RCC 7860 (cell line): Measurements from ENCODE around the gene FRMD4A.
A peak's percentile ranks its signal among the peaks of the same experiment; 100 is the strongest.
"Not testable (repeated sequence)": the region's sequence is repeated elsewhere in the genome, so short reads cannot be mapped to it uniquely, and the experiment has no call there.

Experiments used
- DNase-seq: peaks from one replicate; pipeline ENCODE4 v3.0.0-alpha.2; 2015; ENCODE audit warnings: low spot score
- FAIRE-seq: peaks from 2 replicates; lab custom pipeline; 2012; peaks lifted over from hg19 to GRCh38; lab: Jason Lieb, UNC

Gene FRMD4A

DNA sequence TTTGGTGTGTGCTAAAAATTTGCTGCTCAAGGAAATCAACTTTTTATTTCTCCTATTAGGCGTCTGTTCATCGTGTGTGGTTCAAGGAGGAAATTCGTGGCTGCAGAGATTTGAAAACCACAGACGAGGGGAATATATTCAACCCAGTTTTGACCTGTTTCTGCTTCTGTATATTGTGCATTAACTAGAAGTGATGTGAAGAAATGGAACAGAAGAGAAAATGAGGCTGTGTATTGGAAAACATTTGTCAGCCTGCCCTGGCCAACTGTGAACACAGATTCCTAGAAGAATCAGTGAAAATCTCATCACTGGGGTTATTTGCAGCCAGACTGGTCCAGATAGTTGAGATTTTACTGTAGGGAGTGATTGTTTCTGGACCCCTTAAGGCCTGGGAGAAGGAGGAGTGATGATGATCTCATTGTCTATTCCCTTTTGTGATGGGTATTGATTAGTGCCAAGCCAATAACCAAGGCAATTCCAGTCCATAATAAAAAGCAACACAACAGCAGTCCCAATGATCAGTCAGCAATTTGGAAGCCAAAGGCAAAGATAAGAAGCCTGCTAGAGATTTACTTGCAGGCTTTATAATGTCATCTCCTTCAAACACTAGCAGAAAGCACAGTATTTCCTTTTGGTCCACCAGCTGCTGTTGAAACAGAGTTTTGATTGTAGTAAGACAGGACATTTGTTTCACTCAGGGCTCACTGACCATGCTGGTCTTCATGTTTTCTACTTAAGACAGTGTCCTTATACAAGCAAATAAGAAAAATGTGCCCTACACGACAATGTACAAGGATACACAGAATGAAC lies 404.5 kb downstream of the FRMD4A start:
- DNase-seq (no peak), FAIRE-seq (no peak)

DNA sequence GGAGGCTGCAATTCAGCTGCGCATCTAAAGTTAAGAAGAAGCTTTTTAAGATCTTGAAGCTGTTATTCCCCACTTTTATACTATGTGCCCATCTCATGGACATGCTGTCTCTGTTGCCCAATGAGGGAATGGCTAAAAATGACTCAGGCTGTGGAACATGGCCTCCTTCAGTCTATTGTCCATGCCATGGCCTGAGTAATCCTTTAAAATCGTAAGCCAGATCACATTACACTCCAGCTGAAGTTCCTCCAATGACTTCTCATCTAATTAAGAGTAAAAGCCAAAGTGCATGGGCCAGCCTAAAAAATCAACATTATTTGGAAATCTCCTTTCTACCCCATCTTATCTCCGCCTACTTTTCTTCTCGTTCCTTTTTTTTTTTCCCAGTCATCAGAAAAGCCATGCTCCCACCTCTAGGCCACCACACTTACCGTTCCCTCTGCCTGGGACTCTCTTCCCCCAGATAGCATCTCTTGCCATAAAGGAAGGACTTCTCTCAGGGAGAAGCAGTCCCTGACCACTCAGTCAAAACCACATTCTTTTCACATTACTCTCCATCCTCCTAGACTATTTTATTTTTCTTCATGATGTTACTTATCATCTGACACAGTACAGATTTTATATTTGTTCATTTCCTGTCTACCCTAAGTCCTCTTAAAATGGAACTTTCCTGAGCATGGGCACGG lies 406.5 kb downstream of the FRMD4A start:
- peak; percentile 93 for DNase-seq
- peak; percentile 94 for FAIRE-seq

DNA sequence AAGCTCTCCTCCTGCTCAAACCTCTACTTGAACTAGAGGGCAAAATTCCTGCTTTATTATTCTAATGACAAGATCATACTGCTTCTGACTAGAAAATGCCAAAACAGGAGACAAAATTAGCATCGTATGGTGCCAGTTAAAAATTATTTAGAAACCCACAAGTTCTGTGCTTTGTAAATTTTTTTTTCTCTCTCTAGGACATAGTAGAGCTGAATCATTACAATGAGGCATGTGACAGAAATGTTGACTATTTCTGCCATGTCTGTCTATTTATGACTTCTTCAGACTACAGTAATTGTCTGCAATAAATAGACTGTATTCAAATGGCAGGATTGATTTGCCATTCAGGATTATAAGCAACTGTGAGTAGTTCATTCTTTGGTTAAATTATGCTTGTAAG lies 408.1 kb downstream of the FRMD4A start:
- peak; percentile 62 for DNase-seq
- peak; percentile 66 for FAIRE-seq

DNA sequence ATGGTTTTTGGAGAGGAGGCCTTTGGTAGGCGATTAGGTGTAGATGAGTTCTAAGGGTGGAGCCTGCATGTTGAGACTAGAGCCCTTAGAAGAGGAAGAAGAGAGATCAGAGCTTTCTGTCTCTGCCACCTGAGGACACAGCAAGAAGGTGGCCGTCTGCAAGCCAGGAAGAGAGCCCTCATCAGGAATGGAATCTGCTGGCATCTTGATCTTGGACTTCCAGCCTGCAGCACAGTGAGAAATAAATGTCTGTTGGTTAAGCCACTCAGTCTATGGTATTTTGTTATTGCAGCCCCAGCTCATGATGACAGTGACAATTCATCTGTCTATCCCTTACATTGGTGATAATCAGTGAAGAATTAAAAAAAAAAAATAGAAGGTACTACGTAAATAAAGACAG lies 408.8 kb downstream of the FRMD4A start:
- no peak for DNase-seq
- FAIRE-seq = no peak

DNA sequence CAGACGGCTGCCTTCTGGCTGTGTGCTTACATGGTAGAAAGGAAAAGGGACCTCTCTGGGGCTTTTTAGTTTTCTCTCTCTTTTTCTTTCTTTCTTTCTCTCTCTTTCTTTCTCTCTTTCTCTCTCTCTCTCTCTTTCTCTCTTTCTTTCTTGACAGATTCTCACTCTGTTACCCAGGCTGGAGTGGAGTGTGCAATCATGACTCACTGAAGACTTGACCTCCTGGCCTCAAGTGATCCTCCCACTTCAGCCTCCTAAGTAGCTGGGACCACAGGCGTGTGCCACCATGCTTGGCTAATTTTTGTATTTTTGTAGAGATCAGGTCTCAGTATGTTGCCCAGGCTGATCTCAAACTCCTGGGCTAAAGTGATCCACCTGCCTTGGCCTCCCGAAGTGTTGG lies 409.6 kb downstream of the FRMD4A start:
- DNase-seq (peak; percentile 26), FAIRE-seq (peak; percentile 71)

DNA sequence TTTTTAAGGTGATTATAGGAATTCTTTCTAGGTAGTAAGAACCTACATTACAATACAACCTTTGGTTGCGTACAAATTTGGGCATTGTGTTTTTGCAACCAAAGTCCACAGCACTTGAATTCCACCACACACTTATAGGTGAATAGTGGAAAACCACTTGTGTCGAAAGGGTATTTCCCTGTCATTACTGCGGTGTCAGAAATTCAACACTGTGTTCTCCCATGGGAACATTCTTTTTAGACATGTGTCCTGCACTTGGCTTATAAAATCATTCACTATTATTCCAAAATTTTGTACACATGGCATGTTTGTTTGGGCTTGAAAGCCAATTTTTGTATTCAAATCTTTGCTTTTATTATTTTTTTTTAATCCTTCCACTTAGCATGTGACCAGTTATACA lies 410.3 kb downstream of the FRMD4A start:
- DNase-seq (no peak), FAIRE-seq (no peak)

GRCh38 chr10:13920031-13920430 lies 410.7 kb downstream of the FRMD4A start:
- no peak for FAIRE-seq

GRCh38 chr10:13917791-13918190 lies 412.9 kb downstream of the FRMD4A start:
- no peak for DNase-seq
- FAIRE-seq = no peak

More at GRCh38 chr10:13920031-13920430, 410.7 kb downstream of the FRMD4A start:
- no peak for DNase-seq

- FAIRE-seq = no peak
- DNase-seq = no peak
Observed at GRCh38 chr10:13916384-13916947, 414.3 kb downstream of the FRMD4A start.

GRCh38 chr10:13915710-13916109 lies 415.0 kb downstream of the FRMD4A start:
- FAIRE-seq (no peak), DNase-seq (no peak)

- DNase-seq (no peak), FAIRE-seq (no peak)
Observed at GRCh38 chr10:13913897-13914296, 416.8 kb downstream of the FRMD4A start.

DNA sequence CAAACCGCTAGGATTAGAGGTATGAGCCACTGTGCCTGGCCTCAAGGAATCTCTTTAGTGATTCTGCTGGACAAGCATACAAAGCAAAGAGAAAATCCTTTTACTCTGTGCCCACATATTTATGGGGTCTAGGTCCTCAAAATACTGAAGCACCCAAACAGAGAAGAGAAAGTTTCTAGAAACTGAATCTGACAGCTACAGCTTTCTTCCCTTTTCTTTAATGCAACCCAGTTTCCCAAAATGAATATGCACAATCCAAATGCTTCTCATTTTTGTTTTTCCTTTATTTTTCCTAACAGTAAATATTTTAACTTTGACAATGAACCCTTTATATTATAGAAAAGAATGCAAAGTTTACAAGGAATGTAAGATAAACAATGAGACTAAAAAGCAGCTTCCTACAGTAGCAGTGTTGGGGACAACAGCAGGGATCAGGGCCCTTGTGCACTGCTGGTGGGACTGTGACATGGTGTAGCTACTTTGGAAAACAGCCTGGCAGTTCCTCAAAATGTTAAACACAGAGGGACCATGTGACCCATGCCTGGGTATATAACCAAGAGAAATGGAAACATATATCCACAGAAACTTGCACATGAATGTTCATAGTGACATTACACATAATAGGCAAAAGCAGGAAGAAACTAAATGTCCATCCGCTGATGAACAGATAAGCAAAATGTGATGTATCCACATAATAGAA lies 418.8 kb downstream of the FRMD4A start:
- no peak for FAIRE-seq
- no peak for DNase-seq

DNA sequence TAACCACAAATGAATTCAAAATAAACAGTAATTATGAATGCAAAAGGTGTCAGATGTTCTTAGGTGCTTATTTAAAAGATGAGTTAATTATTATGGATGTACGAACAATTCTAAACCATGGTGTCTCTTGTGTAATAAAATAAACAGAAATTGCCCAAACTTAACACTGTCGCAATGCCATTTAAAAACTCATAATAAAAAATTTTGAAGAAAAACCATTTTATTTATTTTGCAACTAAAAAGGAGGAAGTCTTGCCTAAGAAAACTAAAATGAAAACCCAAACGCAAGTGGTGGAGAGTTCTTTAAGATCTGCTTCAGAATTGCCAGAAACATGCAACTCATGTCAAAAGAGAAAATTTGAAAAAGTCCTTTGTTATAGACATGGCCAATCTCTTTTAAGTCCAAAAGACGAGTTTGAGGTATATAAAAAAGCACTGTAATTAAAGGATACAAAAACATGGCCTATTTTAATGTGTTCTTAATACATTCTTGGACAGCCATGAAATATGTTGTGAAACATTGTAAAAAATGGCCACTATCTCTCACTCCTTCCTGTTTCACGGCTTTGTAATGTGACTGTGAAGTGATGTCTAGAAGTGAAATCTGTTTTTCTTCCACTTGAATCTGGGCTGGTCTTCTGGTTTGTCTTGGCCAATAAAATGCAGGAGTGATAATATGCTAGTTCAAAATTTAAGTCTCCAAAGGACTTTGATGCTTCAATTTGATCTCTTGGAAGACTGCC lies 421.0 kb downstream of the FRMD4A start:
- no peak for DNase-seq
- FAIRE-seq = no peak

GRCh38 chr10:13908475-13908874 lies 422.2 kb downstream of the FRMD4A start:
- DNase-seq (no peak), FAIRE-seq (no peak)

- no peak for DNase-seq
- FAIRE-seq = no peak
Observed at GRCh38 chr10:13907570-13907969, 423.2 kb downstream of the FRMD4A start.

GRCh38 chr10:13905281-13905680 lies 425.4 kb downstream of the FRMD4A start:
- no peak for FAIRE-seq
- no peak for DNase-seq

- no peak for FAIRE-seq
- DNase-seq = no peak
Observed at GRCh38 chr10:13904064-13904463, 426.7 kb downstream of the FRMD4A start.

DNA sequence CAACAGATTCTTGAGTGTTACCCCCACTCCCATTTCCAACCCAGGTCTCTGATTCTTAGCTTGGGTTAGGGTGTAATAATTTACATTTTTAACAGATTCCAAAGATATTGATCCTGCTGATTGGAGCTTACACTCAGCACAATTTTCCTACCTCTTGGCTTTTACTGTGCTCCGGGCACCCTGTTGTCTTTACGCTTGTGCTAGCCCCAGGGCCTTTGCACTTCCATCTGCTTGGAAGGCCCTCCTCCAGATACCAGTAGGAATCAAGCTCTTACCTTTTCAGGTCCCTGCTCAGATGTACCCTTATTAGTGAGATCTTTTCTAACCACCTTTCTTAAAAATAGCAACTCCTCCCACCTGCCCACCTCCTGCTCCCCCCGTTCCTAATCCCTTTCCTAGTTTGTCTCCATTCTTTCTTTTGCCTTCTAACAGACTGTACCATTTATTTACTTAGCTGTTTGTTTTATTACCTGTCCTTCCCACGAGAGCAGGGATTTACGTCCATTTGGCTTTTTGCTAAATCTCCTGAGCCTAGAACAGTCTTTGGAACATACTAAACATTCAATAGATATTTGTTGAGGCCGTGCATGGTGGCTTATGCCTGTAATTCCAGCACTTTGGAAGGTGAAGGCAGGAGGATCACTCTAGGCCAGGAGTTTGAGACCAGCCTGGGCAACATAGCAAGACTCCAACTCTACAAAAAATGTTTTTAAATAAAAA lies 427.7 kb downstream of the FRMD4A start:
- DNase-seq (no peak), FAIRE-seq (no peak)

GRCh38 chr10:13899941-13900340 lies 430.8 kb downstream of the FRMD4A start:
- DNase-seq = no peak
- FAIRE-seq = no peak

DNA sequence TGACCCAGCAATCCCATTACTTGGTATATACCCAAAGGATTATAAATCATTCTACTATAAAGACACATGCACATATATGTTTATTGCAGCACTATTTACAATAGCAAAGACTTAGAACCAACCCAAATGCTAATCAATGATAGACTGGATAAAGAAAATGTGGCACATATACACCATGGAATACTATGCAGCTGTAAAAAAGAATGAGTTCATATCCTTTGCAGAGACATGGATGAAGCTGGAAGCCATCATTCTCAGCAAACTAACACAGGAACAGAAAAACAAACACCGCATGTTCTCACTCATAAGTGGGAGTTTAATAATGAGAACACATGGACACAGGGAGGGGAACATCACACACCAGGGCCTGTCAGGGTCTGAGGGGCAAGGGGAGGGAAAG lies 434.6 kb downstream of the FRMD4A start:
- not testable (repeated sequence) for DNase-seq, FAIRE-seq
